HG03571 (cell line): ENCODE results near the gene SCN2A.

Experiments used
- ATAC-seq: cut with Tn5 transposase; IDR thresholded peaks from one replicate; pipeline ENCODE4 v1.9.1; 2021; ENCODE audit not compliant: unreplicated experiment

SCN2A gene

GRCh38 chr2:165410276-165410675 is 171.1 kb downstream of the SCN2A start:
- ATAC-seq, result no peak

- ATAC-seq, result no peak
Observed at GRCh38 chr2:165414187-165414586, 175.0 kb downstream of the SCN2A start.

- no peak for ATAC-seq
Observed at GRCh38 chr2:165417009-165417408, 177.8 kb downstream of the SCN2A start.

- ATAC-seq, result no peak
Observed at GRCh38 chr2:165420231-165420630, 181.0 kb downstream of the SCN2A start.

GRCh38 chr2:165423081-165423480 is 183.9 kb downstream of the SCN2A start:
- ATAC-seq, result no peak

- no peak for ATAC-seq
Observed at GRCh38 chr2:165425556-165425955, 186.3 kb downstream of the SCN2A start.

- no peak for ATAC-seq
Observed at GRCh38 chr2:165427686-165428085, 188.5 kb downstream of the SCN2A start.

GRCh38 chr2:165428926-165429325 is 189.7 kb downstream of the SCN2A start:
- no peak for ATAC-seq

GRCh38 chr2:165431014-165431413 is 191.8 kb downstream of the SCN2A start:
- ATAC-seq, result no peak

GRCh38 chr2:165432234-165432966 is 193.2 kb downstream of the SCN2A start:
- ATAC-seq, result no peak

- ATAC-seq, result no peak
Observed at GRCh38 chr2:165434865-165435496, 195.8 kb downstream of the SCN2A start.

GRCh38 chr2:165435611-165436010 is 196.4 kb downstream of the SCN2A start:
- ATAC-seq, result no peak

- ATAC-seq, result no peak
Observed at GRCh38 chr2:165436559-165436958, 197.3 kb downstream of the SCN2A start.

- no peak for ATAC-seq
Observed at GRCh38 chr2:165440367-165440766, 201.2 kb downstream of the SCN2A start.
